ENCODE data around the gene LZTS2. TPM values are rescaled to one million over a fixed set of nuclear protein-coding genes. Genes with fewer than 3 reads are reported as not detected.

LZTS2 gene
- total and polyA plus RNA-seq, 2 of the 8 experiments (the other 6 are each of a cell fraction or from before 2014, with no cell fraction given) = 75.7 to 99.5 TPM

GRCh38 chr10:101013365-101013825 is 13.8 kb downstream of the LZTS2 start:
- H2BK120ac ChIP-seq (replicated peaks; ENCODE audit: low read depth, low read length) = no peak overlapping the region
- TF ChIP-seq BCL11A (IDR thresholded peaks at IDR 0.05; ENCODE audit: low read depth in 2 of 2, low read length in 2 of 2) = no peak
- no peak for TF ChIP-seq JUN (IDR thresholded peaks at IDR 0.05; ENCODE audit: low read depth, low read length)
- TF ChIP-seq BRCA1 (IDR thresholded peaks at IDR 0.05; ENCODE audit: low read depth, low read length) = no peak
- TF ChIP-seq CREB1 (IDR thresholded peaks at IDR 0.05) = no peak; the same call in 1 of the 2 replicates
- TF ChIP-seq HDAC2 (IDR thresholded peaks at IDR 0.05; ENCODE audit: borderline replicate concordance in 1 of 2, low read depth in 2 of 2, low read length in 2 of 2) = no peak
- TF ChIP-seq POLR2AphosphoS5 (IDR thresholded peaks at IDR 0.05; ENCODE audit: low read depth, low read length) = no peak
- no peak for TF ChIP-seq SUZ12 (IDR thresholded peaks at IDR 0.05; ENCODE audit: low read length)
- TF ChIP-seq, protein P1, sequence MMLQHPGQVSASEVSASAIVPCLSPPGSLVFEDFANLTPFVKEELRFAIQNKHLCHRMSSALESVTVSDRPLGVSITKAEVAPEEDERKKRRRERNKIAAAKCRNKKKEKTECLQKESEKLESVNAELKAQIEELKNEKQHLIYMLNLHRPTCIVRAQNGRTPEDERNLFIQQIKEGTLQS (IDR thresholded peaks at IDR 0.05; ENCODE audit: insufficient read depth, low read depth, low read length) = no peak
- TF ChIP-seq, protein P2, sequence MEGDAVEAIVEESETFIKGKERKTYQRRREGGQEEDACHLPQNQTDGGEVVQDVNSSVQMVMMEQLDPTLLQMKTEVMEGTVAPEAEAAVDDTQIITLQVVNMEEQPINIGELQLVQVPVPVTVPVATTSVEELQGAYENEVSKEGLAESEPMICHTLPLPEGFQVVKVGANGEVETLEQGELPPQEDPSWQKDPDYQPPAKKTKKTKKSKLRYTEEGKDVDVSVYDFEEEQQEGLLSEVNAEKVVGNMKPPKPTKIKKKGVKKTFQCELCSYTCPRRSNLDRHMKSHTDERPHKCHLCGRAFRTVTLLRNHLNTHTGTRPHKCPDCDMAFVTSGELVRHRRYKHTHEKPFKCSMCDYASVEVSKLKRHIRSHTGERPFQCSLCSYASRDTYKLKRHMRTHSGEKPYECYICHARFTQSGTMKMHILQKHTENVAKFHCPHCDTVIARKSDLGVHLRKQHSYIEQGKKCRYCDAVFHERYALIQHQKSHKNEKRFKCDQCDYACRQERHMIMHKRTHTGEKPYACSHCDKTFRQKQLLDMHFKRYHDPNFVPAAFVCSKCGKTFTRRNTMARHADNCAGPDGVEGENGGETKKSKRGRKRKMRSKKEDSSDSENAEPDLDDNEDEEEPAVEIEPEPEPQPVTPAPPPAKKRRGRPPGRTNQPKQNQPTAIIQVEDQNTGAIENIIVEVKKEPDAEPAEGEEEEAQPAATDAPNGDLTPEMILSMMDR (IDR thresholded peaks at IDR 0.05; ENCODE audit: control extremely low read depth in 1 of 3, insufficient read depth in 1 of 3, low read depth in 1 of 3, low read length in 3 of 3) = no peak
- no peak for TF ChIP-seq GTF2F1 (IDR thresholded peaks at IDR 0.05; ENCODE audit: borderline replicate concordance, low read depth, low read length)

More at GRCh38 chr10:101013365-101013825, 13.8 kb downstream of the LZTS2 start:
- Histone ChIP-seq H3K14ac (ENCODE audit: insufficient read length) (no peak overlapping the region), H3K79me1 (ENCODE audit: low read depth, low read length) (no peaks in the 10 kb centered on the region), H3K4me1 (replicated peaks in 1 of 4; ENCODE audit: control insufficient read depth in 3 of 4, insufficient read depth in 4 of 4, low read length in 3 of 4) (peaks cover 0 to 18% (median 10%) of the 10 kb centered on the region in 4 experiments; a peak in 5 of 7 replicates), H4K91ac (replicated peaks; ENCODE audit: insufficient read length, low read length) (no peak overlapping the region), H3K4ac (replicated peaks; ENCODE audit: insufficient read length, low read depth, low read length) (no peak overlapping the region), H3K23ac (ENCODE audit: insufficient read length) (no peak overlapping the region), H3K36me3 (ENCODE audit: control insufficient read depth in 2 of 4, insufficient read depth in 4 of 4, low read length in 3 of 4) (no peaks in the 10 kb centered on the region), H3K27ac (ENCODE audit: low read depth, low read length) (no peak overlapping the region), H3K27me3 (replicated peaks in 1 of 4; ENCODE audit: control insufficient read depth in 3 of 4, extremely low read depth in 1 of 4, insufficient read depth in 3 of 4, low read length in 3 of 4) (peaks cover 10 to 26% (median 21%) of the 10 kb centered on the region in 4 experiments), H3K18ac (ENCODE audit: extremely low read depth, low read length) (no peak overlapping the region), H2BK12ac (ENCODE audit: low read depth, low read length) (no peak overlapping the region), H4K20me1 (replicated peaks in 1 of 2; ENCODE audit: control insufficient read depth in 1 of 2, insufficient read depth in 2 of 2, low read length in 2 of 2) (no peaks in the 10 kb centered on the region), H3K56ac (replicated peaks; ENCODE audit: insufficient read length, low read depth, low read length) (no peak overlapping the region), H4K5ac (ENCODE audit: insufficient read length, low read depth, low read length) (no peak overlapping the region), H2AFZ (ENCODE audit: low read length) (no peak overlapping the region), H2BK5ac (ENCODE audit: low read depth, low read length) (no peak overlapping the region; the same call in 1 of the 2 replicates), H3K9me3 (ENCODE audit: insufficient read depth in 2 of 2, low read depth in 1 of 2, low read length in 1 of 2) (no peaks in the 10 kb centered on the region), H3K4me2 (ENCODE audit: insufficient read depth in 1 of 2, low read depth in 2 of 2, low read length in 2 of 2) (no peak overlapping the region; a peak in 1 of 4 replicates), H2AK5ac (ENCODE audit: low read depth, low read length) (no peak overlapping the region), H2BK15ac (ENCODE audit: low read length) (no peak overlapping the region), H3K4me3 (ENCODE audit: extremely low read depth in 1 of 4, insufficient read depth in 2 of 4, low read depth in 3 of 4, low read length in 4 of 4) (no peak overlapping the region), H3K79me2 (ENCODE audit: control insufficient read depth in 1 of 2, insufficient read depth in 2 of 2, low read length in 2 of 2) (no peaks in the 10 kb centered on the region), H4K8ac (ENCODE audit: extremely low read depth, insufficient read depth, low read length) (no peak overlapping the region), H3K23me2 (ENCODE audit: low read depth, low read length) (peaks cover 6% of the 10 kb centered on the region; the same call in 1 of the 2 replicates), H3K9ac (replicated peaks in 1 of 4; ENCODE audit: extremely low read depth in 1 of 4, low read depth in 3 of 4, low read length in 3 of 4) (no peak overlapping the region), H2BK20ac (ENCODE audit: low read length) (no peak overlapping the region)
- FAIRE-seq = no peak
- peak in 1 of 2 experiments; percentile 47 for DNase-seq (ENCODE audit: low read depth in 1 of 2, low spot score in 2 of 2)
- ChIA-PET POLR2A (ENCODE audit: partially characterized antibody) (interaction anchor here (1.0 to 6.5 kb wide), 2 partner anchors 10 to 17 kb away, joined by 4 to 81 read pairs; partner anchors contain the start of gene LZTS2), CTCF (ENCODE audit: partially characterized antibody) (interaction anchor here (0.6 to 7.2 kb wide), 30 partner anchors 14 to 235 kb away, joined by 3 to 464 read pairs (median 6); partner anchors contain the start of genes KAZALD1, LZTS2, MRPL43 and PDZD7)
- WGBS, 2 experiments (ENCODE audit: extremely low coverage in 1 of 2, insufficient coverage in 1 of 2, insufficient read length in 1 of 2, insufficient replicate concordance in 2 of 2, low coverage in 1 of 2, low lambda C conversion rate in 2 of 2, missing lambda C conversion rate in 1 of 2) = 68% methylated on average over 9 of the region's 9 CpGs; no CpG with 5 or more reads in 1 of the 2 experiments
